Measurements from ENCODE around the gene RFC4.

RFC4 gene

GRCh38 chr3:186772701-186773417 is 33.4 kb downstream of the RFC4 start:
- TF ChIP-seq, protein P1, sequence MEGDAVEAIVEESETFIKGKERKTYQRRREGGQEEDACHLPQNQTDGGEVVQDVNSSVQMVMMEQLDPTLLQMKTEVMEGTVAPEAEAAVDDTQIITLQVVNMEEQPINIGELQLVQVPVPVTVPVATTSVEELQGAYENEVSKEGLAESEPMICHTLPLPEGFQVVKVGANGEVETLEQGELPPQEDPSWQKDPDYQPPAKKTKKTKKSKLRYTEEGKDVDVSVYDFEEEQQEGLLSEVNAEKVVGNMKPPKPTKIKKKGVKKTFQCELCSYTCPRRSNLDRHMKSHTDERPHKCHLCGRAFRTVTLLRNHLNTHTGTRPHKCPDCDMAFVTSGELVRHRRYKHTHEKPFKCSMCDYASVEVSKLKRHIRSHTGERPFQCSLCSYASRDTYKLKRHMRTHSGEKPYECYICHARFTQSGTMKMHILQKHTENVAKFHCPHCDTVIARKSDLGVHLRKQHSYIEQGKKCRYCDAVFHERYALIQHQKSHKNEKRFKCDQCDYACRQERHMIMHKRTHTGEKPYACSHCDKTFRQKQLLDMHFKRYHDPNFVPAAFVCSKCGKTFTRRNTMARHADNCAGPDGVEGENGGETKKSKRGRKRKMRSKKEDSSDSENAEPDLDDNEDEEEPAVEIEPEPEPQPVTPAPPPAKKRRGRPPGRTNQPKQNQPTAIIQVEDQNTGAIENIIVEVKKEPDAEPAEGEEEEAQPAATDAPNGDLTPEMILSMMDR (conservative IDR thresholded peaks at IDR 0.05; ENCODE audit: low read length): no peak
- DNase-seq (ENCODE audit: low read depth): peak; percentile 41
- peak overlapping the region; percentile 55 for H3K4me3 ChIP-seq (ENCODE audit: low read length)

DNA sequence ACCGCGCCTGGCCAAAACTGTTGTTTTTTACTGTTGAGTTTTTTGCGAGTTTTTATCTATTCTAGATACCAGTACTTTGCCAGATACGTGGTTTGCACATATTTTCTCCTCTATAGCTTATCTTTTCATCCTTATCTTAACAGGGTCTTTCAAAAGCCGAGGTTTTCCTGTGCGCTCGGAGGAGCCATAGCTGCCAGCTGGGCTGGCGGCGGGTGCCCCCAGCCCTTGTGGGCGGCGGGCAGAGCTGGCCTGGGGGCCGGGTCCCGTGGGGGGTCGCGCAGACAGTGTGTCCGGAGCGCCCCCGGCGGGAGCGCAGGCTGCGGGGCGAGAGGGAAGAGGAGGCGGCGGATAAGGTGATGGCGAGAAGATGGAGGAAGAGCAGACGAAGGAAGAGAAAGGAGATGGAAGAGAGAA is 34.0 kb downstream of the RFC4 start:
- TF ChIP-seq, protein P1 (conservative IDR thresholded peaks at IDR 0.05; ENCODE audit: low read length): no peak
- no peak for DNase-seq (ENCODE audit: low read depth)
- peak overlapping the region; percentile 55 for H3K4me3 ChIP-seq (ENCODE audit: low read length)

- DNase-seq (ENCODE audit: low read depth): no peak
- TF ChIP-seq, protein P1 (conservative IDR thresholded peaks at IDR 0.05; ENCODE audit: low read length): no peak
Measured at GRCh38 chr3:186760897-186761447, 45.3 kb downstream of the RFC4 start.

DNA sequence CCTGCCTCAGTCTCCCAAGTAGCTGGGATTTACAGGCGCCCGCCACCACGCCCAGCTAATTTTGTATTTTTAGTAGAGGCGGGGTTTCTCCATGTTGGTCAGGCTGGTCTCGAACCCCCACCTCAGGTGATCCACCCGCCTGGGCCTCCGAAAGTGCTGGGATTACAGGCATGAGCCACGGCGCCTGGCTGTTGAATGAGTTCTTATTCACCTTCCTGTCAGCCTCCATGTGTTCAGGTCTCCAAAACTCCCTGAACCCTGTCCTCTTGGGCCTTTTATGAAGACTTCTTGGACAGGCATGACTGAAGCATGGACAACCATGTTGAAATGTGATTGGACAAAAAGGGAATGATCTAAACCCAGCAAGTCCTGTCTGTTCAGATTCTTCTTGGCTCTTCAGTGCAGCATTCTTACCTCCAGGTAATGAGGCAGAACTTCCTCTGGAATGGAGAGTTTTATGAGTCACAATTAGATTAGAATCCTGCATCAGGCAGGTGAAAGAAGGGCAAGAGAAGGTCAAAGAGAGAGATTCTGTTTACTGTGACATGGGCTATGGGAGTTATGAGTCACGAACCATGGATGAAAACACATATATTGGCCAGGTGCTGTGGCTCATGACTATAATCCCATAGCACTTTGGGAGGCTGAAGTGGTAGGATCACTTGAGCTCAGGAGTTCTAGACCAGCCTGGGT is 46.0 kb downstream of the RFC4 start:
- no peak for DNase-seq (ENCODE audit: low read depth)

More at GRCh38 chr3:186760897-186761447, 45.3 kb downstream of the RFC4 start:
- H3K4me3 ChIP-seq (ENCODE audit: low read length): no peak overlapping the region

GRCh38 chr3:186759231-186759930 is 46.9 kb downstream of the RFC4 start:
- TF ChIP-seq, protein P1 (conservative IDR thresholded peaks at IDR 0.05; ENCODE audit: low read length): no peak
- DNase-seq (ENCODE audit: low read depth): no peak
- H3K4me3 ChIP-seq (ENCODE audit: low read length): no peak overlapping the region

More for the DNA sequence above, 46.0 kb downstream of the RFC4 start:
- TF ChIP-seq, protein P1 (conservative IDR thresholded peaks at IDR 0.05; ENCODE audit: low read length): no peak
- no peak overlapping the region for H3K4me3 ChIP-seq (ENCODE audit: low read length)

- H3K4me3 ChIP-seq (ENCODE audit: low read length): no peak overlapping the region
- TF ChIP-seq, protein P1 (conservative IDR thresholded peaks at IDR 0.05; ENCODE audit: low read length): no peak
- DNase-seq (ENCODE audit: low read depth): no peak
Measured at GRCh38 chr3:186757686-186758220, 48.5 kb downstream of the RFC4 start.

All from AG10803 (cell line).